Neural crest cell (in vitro differentiated cells): ENCODE results near the gene PROSER2. TPM values are rescaled to one million over a fixed set of nuclear protein-coding genes. Genes with fewer than 3 reads are reported as not detected.

Experiments used
- DNase-seq: peaks from one replicate; pipeline ENCODE4 v3.0.0; 2021; ENCODE audit warnings: low read depth, mixed read lengths, low spot score
- H3K27ac Mint-ChIP-seq: one replicate; pipeline ENCODE4 v1.8.0; 2021; ENCODE audit warnings: mild to moderate bottlenecking, mixed read lengths; ENCODE audit not compliant: unreplicated experiment
- H3K27me3 Mint-ChIP-seq: 2 replicates; pipeline ENCODE4 v1.8.0; 2021; ENCODE audit warnings: low read depth, mild to moderate bottlenecking, mixed read lengths
- H3K36me3 Mint-ChIP-seq: 2 replicates; pipeline ENCODE4 v1.8.0; 2021; ENCODE audit warnings: low read depth, mild to moderate bottlenecking, mixed read lengths
- H3K4me1 Mint-ChIP-seq: 2 replicates; pipeline ENCODE4 v1.8.0; 2021; ENCODE audit warnings: mixed read lengths
- H3K4me3 Mint-ChIP-seq: one replicate; pipeline ENCODE4 v1.8.0; 2021; ENCODE audit warnings: mild to moderate bottlenecking, mixed read lengths
- H3K9me3 Mint-ChIP-seq: 2 replicates; pipeline ENCODE4 v1.8.0; 2021; ENCODE audit warnings: mixed read lengths
- total RNA-seq: library from RNA; stranded (reverse); gene quantifications from 2 replicates; pipeline ENCODE4 v1.2.1, GENCODE V29; 2021
- TF ChIP-seq, protein P1 (sequence below): fragments of 200-600 bp; sonication (generic); conservative IDR thresholded peaks from 2 replicates; pipeline ENCODE4 v1.5.0; 2021; ENCODE audit warnings: antibody characterized with exemption, mild to moderate bottlenecking

The PROSER2 gene
- total RNA-seq, 1 donor from 2014 or later: 7.5 TPM

DNA sequence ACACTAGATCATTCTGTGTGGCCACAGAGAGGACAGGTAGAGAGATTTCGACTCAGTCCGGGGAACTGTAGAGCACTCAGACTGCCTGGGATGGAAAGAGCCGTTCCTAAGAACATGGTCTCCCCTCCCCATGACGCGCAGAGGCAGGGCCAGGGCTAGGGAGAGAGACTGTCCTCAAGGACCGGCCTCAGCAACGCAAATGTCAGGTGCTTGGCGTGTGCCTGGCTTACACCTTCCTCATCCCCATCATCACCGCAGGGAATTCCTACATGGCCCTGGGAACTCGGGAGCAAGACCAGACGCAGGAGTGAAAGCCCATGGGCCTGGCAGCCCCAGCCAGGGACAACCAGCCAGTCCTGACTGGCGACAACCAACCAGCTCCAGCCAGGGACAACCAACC is 55.6 kb downstream of the PROSER2 start:
- Mint-ChIP-seq H3K27ac (peak overlapping the region; percentile 6), H3K27me3 (no peaks in the 10 kb centered on the region)

DNA sequence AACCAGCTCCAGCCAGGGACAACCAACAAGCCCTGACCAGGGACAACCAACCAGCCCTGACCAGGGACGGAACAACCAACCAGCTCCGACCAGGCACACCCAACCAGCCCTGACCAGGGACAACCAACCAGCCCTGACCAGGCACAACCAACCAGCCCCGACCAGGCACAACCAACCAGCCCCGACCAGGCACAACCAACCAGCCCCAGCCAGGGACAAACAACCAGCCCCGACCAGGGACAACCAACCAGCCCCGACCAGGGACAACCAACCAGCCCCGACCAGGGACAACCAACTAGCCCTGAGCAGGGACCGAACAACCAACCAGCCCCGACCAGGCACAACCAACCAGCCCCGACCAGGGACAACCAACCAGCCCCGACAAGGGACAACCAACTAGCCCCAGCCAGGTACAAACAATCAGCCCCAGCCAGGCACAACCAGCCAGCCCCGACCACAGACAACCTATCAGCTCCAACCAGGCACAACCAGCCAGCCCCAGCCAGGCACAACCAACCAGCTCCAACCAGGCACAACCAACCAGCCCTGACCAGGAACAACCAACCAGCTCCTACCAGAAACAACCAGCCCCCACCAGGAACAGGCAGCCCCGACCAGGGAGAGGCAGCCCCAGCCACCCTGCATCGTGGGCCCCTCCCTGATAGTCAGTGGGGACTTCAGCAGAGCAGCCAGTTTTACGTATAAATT is 56.4 kb downstream of the PROSER2 start:
- no peak for DNase-seq
- H3K4me3 Mint-ChIP-seq: no peak overlapping the region
- H3K9me3 Mint-ChIP-seq: no peaks in the 10 kb centered on the region
- TF ChIP-seq, protein P1, sequence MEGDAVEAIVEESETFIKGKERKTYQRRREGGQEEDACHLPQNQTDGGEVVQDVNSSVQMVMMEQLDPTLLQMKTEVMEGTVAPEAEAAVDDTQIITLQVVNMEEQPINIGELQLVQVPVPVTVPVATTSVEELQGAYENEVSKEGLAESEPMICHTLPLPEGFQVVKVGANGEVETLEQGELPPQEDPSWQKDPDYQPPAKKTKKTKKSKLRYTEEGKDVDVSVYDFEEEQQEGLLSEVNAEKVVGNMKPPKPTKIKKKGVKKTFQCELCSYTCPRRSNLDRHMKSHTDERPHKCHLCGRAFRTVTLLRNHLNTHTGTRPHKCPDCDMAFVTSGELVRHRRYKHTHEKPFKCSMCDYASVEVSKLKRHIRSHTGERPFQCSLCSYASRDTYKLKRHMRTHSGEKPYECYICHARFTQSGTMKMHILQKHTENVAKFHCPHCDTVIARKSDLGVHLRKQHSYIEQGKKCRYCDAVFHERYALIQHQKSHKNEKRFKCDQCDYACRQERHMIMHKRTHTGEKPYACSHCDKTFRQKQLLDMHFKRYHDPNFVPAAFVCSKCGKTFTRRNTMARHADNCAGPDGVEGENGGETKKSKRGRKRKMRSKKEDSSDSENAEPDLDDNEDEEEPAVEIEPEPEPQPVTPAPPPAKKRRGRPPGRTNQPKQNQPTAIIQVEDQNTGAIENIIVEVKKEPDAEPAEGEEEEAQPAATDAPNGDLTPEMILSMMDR: no peak
- no peaks in the 10 kb centered on the region for H3K36me3 Mint-ChIP-seq
- peaks cover 26% of the 10 kb centered on the region for H3K4me1 Mint-ChIP-seq
- no peak overlapping the region for H3K27ac Mint-ChIP-seq
- no peaks in the 10 kb centered on the region for H3K27me3 Mint-ChIP-seq

More for the DNA sequence above, 55.6 kb downstream of the PROSER2 start:
- no peak for DNase-seq
- H3K9me3 Mint-ChIP-seq: no peaks in the 10 kb centered on the region
- TF ChIP-seq, protein P1: no peak
- no peaks in the 10 kb centered on the region for H3K36me3 Mint-ChIP-seq
- H3K4me1 Mint-ChIP-seq: peaks cover 31% of the 10 kb centered on the region
- H3K4me3 Mint-ChIP-seq: no peak overlapping the region

DNA sequence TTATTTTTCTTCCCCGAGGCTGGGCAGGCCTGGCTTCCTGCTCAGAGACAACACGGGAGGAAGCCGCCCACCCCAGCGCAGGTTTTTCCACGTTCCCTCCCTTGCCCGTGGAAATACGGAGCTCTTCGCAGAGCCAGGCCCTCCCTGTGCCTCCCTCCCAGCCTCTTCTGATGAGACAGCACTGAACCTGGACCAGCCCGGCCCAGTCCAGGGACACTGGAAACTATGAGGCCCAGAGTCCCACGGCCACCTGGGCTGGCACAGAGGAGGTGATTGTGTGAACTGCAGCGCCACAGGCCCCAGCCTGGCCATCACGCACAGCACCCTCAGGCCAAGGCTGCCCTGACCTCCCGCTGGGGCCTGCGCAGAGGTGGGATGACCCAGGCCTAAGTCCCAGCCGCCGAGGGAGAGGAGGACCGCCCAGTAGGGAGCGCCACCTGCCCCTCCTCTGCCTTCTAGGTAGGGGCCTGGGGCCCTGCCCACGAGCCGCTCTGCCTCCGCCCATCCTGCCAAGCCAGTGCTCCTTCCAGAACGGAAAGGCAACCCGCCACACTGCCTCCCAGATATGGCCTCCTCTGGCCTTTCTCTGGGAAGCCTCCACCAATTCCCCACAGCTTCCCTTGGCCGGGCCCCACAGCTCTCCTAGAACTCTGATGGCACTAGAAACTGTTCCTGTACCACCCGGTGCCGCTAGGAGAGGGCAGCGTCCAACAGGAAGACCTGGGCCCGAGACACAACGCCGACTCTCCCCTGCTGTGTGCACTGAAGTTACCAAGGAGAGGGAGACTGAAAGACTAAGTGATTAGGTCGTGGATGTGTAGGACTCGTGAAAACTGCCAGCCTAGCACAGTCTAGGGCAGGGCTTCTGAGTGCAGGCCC is 57.2 kb downstream of the PROSER2 start:
- Mint-ChIP-seq H3K4me3 (no peak overlapping the region), H3K4me1 (peaks cover 17% of the 10 kb centered on the region), H3K36me3 (no peaks in the 10 kb centered on the region), H3K9me3 (no peaks in the 10 kb centered on the region), H3K27ac (no peak overlapping the region), H3K27me3 (no peaks in the 10 kb centered on the region)
- TF ChIP-seq, protein P1: no peak
- no peak for DNase-seq

DNA sequence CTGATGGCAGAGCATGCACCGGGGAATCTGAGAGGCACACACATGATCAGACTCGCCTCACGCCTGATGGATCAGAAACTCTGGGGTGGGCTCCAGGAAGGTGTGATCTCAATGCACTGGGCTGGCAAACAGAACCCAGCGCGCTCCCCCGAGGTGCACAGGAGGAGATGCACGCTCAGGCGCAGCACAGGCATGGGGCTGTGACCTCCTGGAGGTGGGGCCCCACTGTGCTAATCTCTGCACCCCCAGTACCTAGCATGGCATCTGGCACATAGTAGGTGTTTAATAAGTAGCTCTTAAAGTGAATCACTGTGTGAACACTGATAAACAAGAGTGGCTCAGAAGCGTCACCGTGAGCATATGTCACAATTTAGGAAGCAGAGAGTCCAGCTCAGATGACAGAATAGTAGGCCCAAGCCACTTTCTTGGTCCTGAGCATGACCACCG is 57.9 kb downstream of the PROSER2 start:
- no peak overlapping the region for H3K27ac Mint-ChIP-seq

More for the DNA sequence above, 57.9 kb downstream of the PROSER2 start:
- no peaks in the 10 kb centered on the region for H3K9me3 Mint-ChIP-seq
- no peaks in the 10 kb centered on the region for H3K36me3 Mint-ChIP-seq
- peaks cover 11% of the 10 kb centered on the region for H3K4me1 Mint-ChIP-seq
- H3K27me3 Mint-ChIP-seq: no peaks in the 10 kb centered on the region
- H3K4me3 Mint-ChIP-seq: no peak overlapping the region
- TF ChIP-seq, protein P1: no peak
- no peak for DNase-seq
